ENCODE measurements around the gene ZNF444. TPM values are rescaled to one million over a fixed set of nuclear protein-coding genes. Genes with fewer than 3 reads are reported as not detected.

Gene ZNF444
- total RNA-seq, 2 donors from 2014 or later: 20.5 to 50.9 TPM

GRCh38 chr19:56118666-56119581, 22.2 kb upstream of the ZNF444 start:
- Histone ChIP-seq H3K9ac (ENCODE audit: low read depth in 2 of 2, low read length in 2 of 2) (peak overlapping the region; percentile 46 to 76), H3K9me3 (no peaks in the 10 kb centered on the region), H3K4me3 (peak overlapping the region; percentile 75), H3K4me1 (peaks cover 23% of the 10 kb centered on the region), H3K36me3 (no peaks in the 10 kb centered on the region), H3K27me3 (no peaks in the 10 kb centered on the region), H3K27ac (peak overlapping the region; percentile 96)
- no peak for DNase-seq
- intact Hi-C loops (cut with DNase I): no loop called here
- no peak for TF ChIP-seq CTCF (IDR thresholded peaks at IDR 0.05)

- no peaks in the 10 kb centered on the region for H3K27me3 ChIP-seq
- H3K4me3 ChIP-seq: peak overlapping the region; percentile 75
- H3K9ac ChIP-seq (ENCODE audit: low read depth in 2 of 2, low read length in 2 of 2): peak overlapping the region; percentile 76 to 87
- no peak for TF ChIP-seq CTCF (IDR thresholded peaks at IDR 0.05)
- H3K9me3 ChIP-seq: no peaks in the 10 kb centered on the region
- peaks cover 23% of the 10 kb centered on the region for H3K4me1 ChIP-seq
- intact Hi-C loops (cut with DNase I): no loop called here
- H3K27ac ChIP-seq: peak overlapping the region; percentile 96
- no peaks in the 10 kb centered on the region for H3K36me3 ChIP-seq
- peak; percentile 81 for DNase-seq
Measured at GRCh38 chr19:56119582-56119978, 21.5 kb upstream of the ZNF444 start.

- Histone ChIP-seq H3K9me3 (no peaks in the 10 kb centered on the region), H3K27ac (peak overlapping the region; percentile 96), H3K36me3 (no peaks in the 10 kb centered on the region), H3K9ac (ENCODE audit: low read depth in 2 of 2, low read length in 2 of 2) (peak overlapping the region; percentile 76 to 87), H3K4me3 (peak overlapping the region; percentile 75), H3K27me3 (no peaks in the 10 kb centered on the region), H3K4me1 (peaks cover 23% of the 10 kb centered on the region)
- no peak for DNase-seq
- intact Hi-C loops (cut with DNase I): no loop called here
- TF ChIP-seq CTCF (IDR thresholded peaks at IDR 0.05): no peak
Measured at GRCh38 chr19:56120002-56120370, 21.1 kb upstream of the ZNF444 start.

- Histone ChIP-seq H3K9ac (ENCODE audit: low read depth in 2 of 2, low read length in 2 of 2) (peak overlapping the region; percentile 76 to 91), H3K27ac (peak overlapping the region; percentile 96), H3K36me3 (no peaks in the 10 kb centered on the region), H3K27me3 (no peaks in the 10 kb centered on the region), H3K4me3 (peak overlapping the region; percentile 75), H3K9me3 (no peaks in the 10 kb centered on the region), H3K4me1 (peaks cover 25% of the 10 kb centered on the region)
- no peak for TF ChIP-seq CTCF (IDR thresholded peaks at IDR 0.05)
- intact Hi-C loops (cut with DNase I): no loop called here
- DNase-seq: peak; percentile 91
Measured at GRCh38 chr19:56120371-56121179, 20.5 kb upstream of the ZNF444 start.
